Measurements from ENCODE around the gene DDB1.

DNA sequence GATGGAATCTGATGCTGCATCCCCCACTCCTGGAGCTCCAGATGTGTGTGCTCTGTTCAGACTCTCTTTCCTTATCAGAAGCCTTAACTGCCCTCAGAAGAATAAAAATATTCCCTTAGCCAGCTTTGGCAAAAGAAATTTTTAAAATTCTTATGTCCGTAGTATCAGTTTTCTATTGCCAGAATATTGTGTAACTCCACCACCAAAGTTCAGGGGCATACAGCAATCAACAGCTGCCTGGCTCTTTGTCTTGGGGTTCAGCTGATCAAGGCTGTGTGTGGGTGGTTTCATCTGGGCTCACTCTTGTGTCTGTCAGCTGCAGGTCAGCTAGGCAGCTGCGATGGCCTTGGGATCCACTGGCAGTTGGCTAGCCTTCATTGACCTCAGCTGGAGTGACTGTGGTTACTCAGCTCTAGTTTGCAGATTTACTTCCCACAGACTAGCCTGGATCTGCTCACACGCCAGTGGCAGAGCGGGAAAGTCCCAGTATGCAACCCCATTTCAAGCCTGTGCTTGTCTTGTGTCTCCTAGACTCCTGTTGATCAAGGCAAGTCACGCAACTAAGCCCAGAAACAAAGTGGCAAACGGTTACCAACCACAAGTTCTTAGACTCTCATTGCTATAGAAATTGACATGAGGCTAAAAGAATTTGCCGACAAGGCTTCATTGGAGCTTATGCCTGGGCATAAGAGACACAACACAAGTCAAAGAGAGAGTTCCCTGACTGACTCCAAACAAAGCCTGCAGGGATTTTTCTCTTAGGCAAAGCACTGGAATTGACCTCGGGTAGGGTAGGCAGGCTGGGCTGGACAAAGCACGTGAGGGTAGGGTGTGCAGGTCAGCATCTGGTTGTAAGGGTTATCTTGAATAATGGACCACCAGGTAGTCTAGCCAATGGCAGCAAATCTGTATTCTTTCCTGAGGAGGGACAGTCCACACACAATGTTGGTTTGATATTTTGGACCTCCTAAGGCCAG lies 36.8 kb upstream of the DDB1 start:
- TF ChIP-seq EZH2phosphoT487 (IDR thresholded peaks at IDR 0.05; ENCODE audit: borderline replicate concordance, low read length): no peak
- TF ChIP-seq, protein P1, sequence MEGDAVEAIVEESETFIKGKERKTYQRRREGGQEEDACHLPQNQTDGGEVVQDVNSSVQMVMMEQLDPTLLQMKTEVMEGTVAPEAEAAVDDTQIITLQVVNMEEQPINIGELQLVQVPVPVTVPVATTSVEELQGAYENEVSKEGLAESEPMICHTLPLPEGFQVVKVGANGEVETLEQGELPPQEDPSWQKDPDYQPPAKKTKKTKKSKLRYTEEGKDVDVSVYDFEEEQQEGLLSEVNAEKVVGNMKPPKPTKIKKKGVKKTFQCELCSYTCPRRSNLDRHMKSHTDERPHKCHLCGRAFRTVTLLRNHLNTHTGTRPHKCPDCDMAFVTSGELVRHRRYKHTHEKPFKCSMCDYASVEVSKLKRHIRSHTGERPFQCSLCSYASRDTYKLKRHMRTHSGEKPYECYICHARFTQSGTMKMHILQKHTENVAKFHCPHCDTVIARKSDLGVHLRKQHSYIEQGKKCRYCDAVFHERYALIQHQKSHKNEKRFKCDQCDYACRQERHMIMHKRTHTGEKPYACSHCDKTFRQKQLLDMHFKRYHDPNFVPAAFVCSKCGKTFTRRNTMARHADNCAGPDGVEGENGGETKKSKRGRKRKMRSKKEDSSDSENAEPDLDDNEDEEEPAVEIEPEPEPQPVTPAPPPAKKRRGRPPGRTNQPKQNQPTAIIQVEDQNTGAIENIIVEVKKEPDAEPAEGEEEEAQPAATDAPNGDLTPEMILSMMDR (IDR thresholded peaks at IDR 0.05; ENCODE audit: low read depth, low read length, poor library complexity, severe bottlenecking): no peak
